AG04450 (cell line): ENCODE measurements around the gene DGKI. TPM values are rescaled to one million over a fixed set of nuclear protein-coding genes. Genes with fewer than 3 reads are reported as not detected.

ENCODE experiments used
- CTCF ChIA-PET: fragments of 300-600, 350-600 bp; formaldehyde crosslinking; extraction: SDS; loops from one replicate; lab custom pipeline; 2022; ENCODE audit warnings: antibody characterized with exemption, inconsistent platforms; lab: Charles Lee
- POLR2A ChIA-PET: fragments of 350-600 bp; formaldehyde crosslinking; extraction: SDS; loops from one replicate; lab custom pipeline; 2021; ENCODE audit warnings: antibody characterized with exemption, inconsistent platforms; lab: Yijun Ruan, JAX
- DNase-seq: peaks from one replicate; pipeline ENCODE4 v3.0.0-alpha.2; 2011; ENCODE audit warnings: low read depth, low spot score
- H3K27ac ChIP-seq: one replicate; pipeline ENCODE4 v1.5.1; 2012; ENCODE audit warnings: low read depth, low read length, control low read depth
- H3K27me3 ChIP-seq: one replicate; pipeline ENCODE4 v1.6.0; 2012; ENCODE audit warnings: low read length; ENCODE audit not compliant: control insufficient read depth, insufficient read depth
- H3K4me3 ChIP-seq: 2 replicates; pipeline ENCODE4 v1.5.1; 2011; ENCODE audit warnings: mild to moderate bottlenecking, low read depth, low read length, control low read depth
- H3K9me3 ChIP-seq: 2 replicates; pipeline ENCODE4 v1.5.1; 2012; ENCODE audit warnings: low read length; ENCODE audit not compliant: control insufficient read depth, insufficient read depth
- CTCF ChIP-seq: IDR thresholded peaks from 2 replicates; pipeline ENCODE4 v1.5.1; 2011; ENCODE audit warnings: low read depth, low read length, control low read depth, inconsistent platforms
- polyA plus RNA-seq: library from polyadenylated mRNA; depleted of rRNA; stranded (reverse); fragments of >200 nt; gene quantifications from 2 replicates; pipeline ENCODE4 v1.2.3, GENCODE V29; 2011

DGKI gene
- polyA plus RNA-seq, 1 experiment, result 3.1 TPM

GRCh38 chr7:137572056-137572784 lies 274.6 kb downstream of the DGKI start:
- CTCF ChIA-PET, result no interaction called here

GRCh38 chr7:137564677-137565076 lies 282.1 kb downstream of the DGKI start:
- H3K4me3 ChIP-seq, result no peak overlapping the region
- POLR2A ChIA-PET, result no interaction called here
- no peak for TF ChIP-seq CTCF
- peaks cover 3% of the 10 kb centered on the region; the same call in 1 of the 2 replicates for H3K9me3 ChIP-seq
- no peak for DNase-seq
- H3K27me3 ChIP-seq, result no peaks in the 10 kb centered on the region
- H3K27ac ChIP-seq, result no peak overlapping the region
- CTCF ChIA-PET, result no interaction called here

More at GRCh38 chr7:137572056-137572784, 274.6 kb downstream of the DGKI start:
- Histone ChIP-seq H3K4me3 (no peak overlapping the region), H3K9me3 (no peaks in the 10 kb centered on the region), H3K27me3 (no peaks in the 10 kb centered on the region), H3K27ac (no peak overlapping the region)
- no peak for DNase-seq
- POLR2A ChIA-PET, result no interaction called here
- no peak for TF ChIP-seq CTCF

- DNase-seq, result no peak
- no peak overlapping the region for H3K4me3 ChIP-seq
- POLR2A ChIA-PET, result no interaction called here
- no peaks in the 10 kb centered on the region for H3K27me3 ChIP-seq
- no peak for TF ChIP-seq CTCF
- CTCF ChIA-PET, result no interaction called here
- H3K27ac ChIP-seq, result no peak overlapping the region
- peaks cover 3% of the 10 kb centered on the region; the same call in 1 of the 2 replicates for H3K9me3 ChIP-seq
These were observed 282.8 kb downstream of the DGKI start for GRCh38 chr7:137563981-137564380.

- TF ChIP-seq CTCF, result no peak
- no peak overlapping the region for H3K4me3 ChIP-seq
- H3K27ac ChIP-seq, result no peak overlapping the region
- H3K27me3 ChIP-seq, result no peaks in the 10 kb centered on the region
- POLR2A ChIA-PET, result no interaction called here
- no peak for DNase-seq
- CTCF ChIA-PET, result no interaction called here
- peaks cover 3% of the 10 kb centered on the region; the same call in 1 of the 2 replicates for H3K9me3 ChIP-seq
These were observed 299.3 kb downstream of the DGKI start for GRCh38 chr7:137547485-137547884.

- DNase-seq, result no peak
- POLR2A ChIA-PET, result no interaction called here
- no peaks in the 10 kb centered on the region for H3K27me3 ChIP-seq
- no peak overlapping the region for H3K4me3 ChIP-seq
- CTCF ChIA-PET, result no interaction called here
- peaks cover 3% of the 10 kb centered on the region; the same call in 1 of the 2 replicates for H3K9me3 ChIP-seq
- no peak for TF ChIP-seq CTCF
- H3K27ac ChIP-seq, result no peak overlapping the region
These were observed 300.1 kb downstream of the DGKI start for GRCh38 chr7:137546671-137547070.
